Lung (tissue), 12 donors: Measurements from ENCODE around the gene MTRF1. TPM values are rescaled to one million over a fixed set of nuclear protein-coding genes. Genes with fewer than 3 reads are reported as not detected.
A peak's percentile ranks its signal among the peaks of the same experiment; 100 is the strongest.

Experiments
- ATAC-seq: fragments of 200-7000 bp; cut with Tn5 transposase; one replicate; pipeline ENCODE4 v1.9.1; 2020; ENCODE audit warnings: moderate number of reproducible peaks; ENCODE audit not compliant: insufficient read depth, low FRiP score
- DNase-seq, 3 donors: peaks; one replicate each; pipeline ENCODE4 v3.0.0-alpha.2; 2013 to 2017
- H3K27ac ChIP-seq, 2 donors: one replicate each; pipeline ENCODE4 v1.5.1; 2013; ENCODE audit warnings: mild to moderate bottlenecking in 2 of 2, moderate library complexity in 2 of 2, control low read depth in 1 of 2, inconsistent platforms in 1 of 2, low read depth in 1 of 2, low read length in 1 of 2
- H3K27me3 ChIP-seq, 3 donors: one replicate each; pipeline ENCODE4 v1.5.1; 2013; ENCODE audit warnings: low read length in 2 of 3; ENCODE audit not compliant: control insufficient read depth in 3 of 3, insufficient read depth in 3 of 3
- H3K36me3 ChIP-seq, 4 donors: one replicate each; pipeline ENCODE4 v1.5.1; 2013; ENCODE audit warnings: low read length in 4 of 4, mild to moderate bottlenecking in 1 of 4, moderate library complexity in 1 of 4; ENCODE audit not compliant: control insufficient read depth in 4 of 4, insufficient read depth in 4 of 4
- H3K4me1 ChIP-seq, 5 donors: one replicate each; pipeline ENCODE4 v1.5.1; 2013; ENCODE audit warnings: low read length in 5 of 5, mild to moderate bottlenecking in 2 of 5, moderate library complexity in 1 of 5; ENCODE audit not compliant: control insufficient read depth in 5 of 5, insufficient read depth in 5 of 5
- H3K4me3 ChIP-seq: one replicate; pipeline ENCODE4 v1.5.1; 2013; ENCODE audit warnings: mild to moderate bottlenecking, control low read depth, moderate library complexity
- H3K9ac ChIP-seq, 2 donors: one replicate each; pipeline ENCODE4 v1.5.1; 2013; ENCODE audit warnings: low read length in 2 of 2, control low read depth in 1 of 2; ENCODE audit not compliant: insufficient read depth in 1 of 2
- H3K9me3 ChIP-seq, 4 donors: one replicate each; pipeline ENCODE4 v1.5.1; 2013; ENCODE audit warnings: low read length in 3 of 4, mild to moderate bottlenecking in 1 of 4, moderate library complexity in 1 of 4; ENCODE audit not compliant: control insufficient read depth in 4 of 4, insufficient read depth in 3 of 4
- CTCF ChIP-seq: IDR thresholded peaks from 2 replicates; pipeline ENCODE4 v1.5.1; 2012; ENCODE audit warnings: mild to moderate bottlenecking; ENCODE audit errors: control extremely low read depth, extremely low read depth
- WGBS, 2 donors: extraction: QIAGEN DNeasy Blood & Tissue Kit; methylation state at CpG; one replicate each; pipeline ENCODE4 v1.1.7; 2013; 5-methylcytosine and 5-hydroxymethylcytosine counted together
- polyA plus RNA-seq, 2 donors: library from polyadenylated mRNA; stranded (reverse); fragments of 200-250 nt; gene quantifications; one replicate each; pipeline ENCODE4 v1.2.1, GENCODE V29; 2013
- total RNA-seq, 2 donors: library from RNA; depleted of rRNA in 1 of 2; stranded (reverse); fragments of >200 nt in 1 of 2; gene quantifications; one replicate each; pipeline ENCODE4 v1.2.1, GENCODE V29; 2014 to 2021
- donor health status: control.
- donor health status: control.
- donor health status: Bipolar disorder and iron deficiency.
- donor health status: healthy.
- donor health status: DM: yes; HTN: yes; CAD: no.

Gene MTRF1
- total and polyA plus RNA-seq, 4 donors: 6.7 to 22.0 (median 8.6) TPM

- Histone ChIP-seq H3K9me3 (peaks cover 0 to 3% (median 0%) of the 10 kb centered on the region in 4 donors), H3K4me3 (no peak overlapping the region), H3K27me3 (no peaks in the 10 kb centered on the region), H3K4me1 (peaks cover 0 to 16% (median 3%) of the 10 kb centered on the region in 5 donors), H3K9ac (no peak overlapping the region), H3K27ac (no peak overlapping the region), H3K36me3 (peaks cover 0 to 8% (median 3%) of the 10 kb centered on the region in 4 donors)
- TF ChIP-seq CTCF: no peak
- no peak for ATAC-seq
- no peak for DNase-seq
Observed at GRCh38 chr13:41196011-41196410, 67.4 kb downstream of the MTRF1 start.

DNA sequence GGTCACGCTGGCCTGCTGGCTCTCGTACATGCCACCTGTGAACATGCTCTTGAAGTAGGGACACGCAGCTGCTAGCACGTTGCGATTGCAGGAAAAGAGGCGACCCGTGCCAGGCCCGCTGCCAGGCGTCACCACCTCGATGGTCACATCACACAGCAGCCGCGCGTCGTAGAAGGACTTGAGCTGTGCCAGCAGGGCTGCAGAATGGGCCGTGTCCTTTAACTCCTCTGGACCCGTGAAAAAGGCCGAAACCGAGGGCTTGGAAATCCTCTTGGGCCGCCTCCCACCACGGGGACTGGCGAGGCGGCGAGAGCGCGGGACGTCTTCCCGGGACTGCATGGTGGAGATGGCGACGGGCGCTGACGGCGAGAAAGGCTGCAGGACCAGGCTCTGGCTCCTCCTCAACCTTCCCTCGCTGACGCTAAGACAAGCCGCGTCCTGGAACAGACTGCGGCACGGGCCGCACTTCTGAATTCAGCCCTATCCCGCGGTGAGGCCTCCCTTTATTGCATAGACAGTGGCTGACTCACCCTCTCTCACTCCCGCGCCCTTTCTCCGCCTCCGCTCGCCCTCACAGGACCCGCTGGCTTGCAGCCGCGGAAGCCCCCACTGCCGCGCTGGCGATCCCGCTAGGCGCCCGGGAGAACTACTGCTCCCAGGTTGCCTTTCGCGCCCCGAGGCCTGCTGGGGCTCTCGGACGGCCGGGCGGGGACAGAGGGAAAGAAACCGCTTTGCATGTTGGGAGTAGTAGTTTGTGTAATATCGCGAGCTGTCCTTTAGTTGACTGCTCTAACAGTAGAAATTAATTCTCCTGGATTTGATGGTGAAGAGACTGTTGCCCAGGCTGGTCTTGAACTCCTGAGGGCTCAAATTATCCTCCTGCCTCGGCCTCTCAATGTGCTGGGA lies 69.2 kb downstream of the MTRF1 start, which contains the start of gene KBTBD7:
TSS of gene KBTBD7 (minus strand) at position 651 of the 906 bp plus-strand sequence. CDS start at position 339, 312 bp downstream.
- H3K4me1 ChIP-seq: peaks cover 0 to 16% (median 3%) of the 10 kb centered on the region in 5 donors
- H3K27me3 ChIP-seq: no peaks in the 10 kb centered on the region
- ATAC-seq (peak; percentile 99), DNase-seq (peak; percentile 95 to 96 (median 96))
- H3K4me3 ChIP-seq: peak within 1 kb of the TSS; percentile 81
- TF ChIP-seq CTCF: no peak
- H3K9me3 ChIP-seq: peaks cover 0 to 3% (median 0%) of the 10 kb centered on the region in 4 donors
- 6 to 8% methylated on average over 61 to 66 of the region's 66 CpGs for WGBS, 2 donors
- H3K27ac ChIP-seq: peak within 1 kb of the TSS; percentile 86 to 94
- peak within 1 kb of the TSS; percentile 60 to 78 for H3K9ac ChIP-seq
- peaks cover 0 to 8% (median 3%) of the 10 kb centered on the region in 4 donors for H3K36me3 ChIP-seq

DNA sequence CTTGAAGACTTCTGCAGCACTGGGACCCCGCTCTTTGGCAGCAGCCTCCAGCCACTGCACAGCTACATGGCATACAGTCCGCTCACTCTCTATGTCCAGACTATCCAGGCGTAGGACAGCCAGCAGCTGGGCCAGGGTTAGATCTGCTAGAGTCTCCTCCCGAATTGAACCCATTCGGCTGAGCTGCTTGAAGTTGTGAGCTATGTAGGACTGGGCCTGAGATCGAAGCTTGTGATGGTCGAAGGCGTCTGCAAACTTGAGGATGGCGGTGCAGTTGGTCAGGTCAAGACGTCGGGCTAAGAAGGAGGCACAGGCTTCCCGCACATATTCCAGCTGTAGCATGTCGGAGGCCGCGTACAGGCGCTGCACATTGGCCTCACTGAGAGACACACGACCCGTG lies 69.9 kb downstream of the MTRF1 start:
- 94 to 97% methylated on average over 18 of the region's 18 CpGs for WGBS, 2 donors
- Histone ChIP-seq H3K9me3 (peaks cover 0 to 3% (median 0%) of the 10 kb centered on the region in 4 donors), H3K36me3 (peaks cover 0 to 8% (median 3%) of the 10 kb centered on the region in 4 donors), H3K27me3 (no peaks in the 10 kb centered on the region), H3K4me1 (peaks cover 0 to 16% (median 3%) of the 10 kb centered on the region in 5 donors), H3K4me3 (no peak overlapping the region), H3K9ac (no peak overlapping the region), H3K27ac (peak overlapping the region in 1 of 2 donors; percentile 86)
- TF ChIP-seq CTCF: no peak
- ATAC-seq: no peak
- DNase-seq: no peak
